GM19099 (cell line): Measurements from ENCODE around the gene IRS2.

ENCODE experiments used
- POLR2A ChIP-seq: IDR thresholded peaks from 3 replicates; pipeline ENCODE4 v1.6.1; 2011; ENCODE audit warnings: low read depth; ENCODE audit not compliant: insufficient read length; ENCODE audit errors: extremely low read depth

Gene IRS2

DNA sequence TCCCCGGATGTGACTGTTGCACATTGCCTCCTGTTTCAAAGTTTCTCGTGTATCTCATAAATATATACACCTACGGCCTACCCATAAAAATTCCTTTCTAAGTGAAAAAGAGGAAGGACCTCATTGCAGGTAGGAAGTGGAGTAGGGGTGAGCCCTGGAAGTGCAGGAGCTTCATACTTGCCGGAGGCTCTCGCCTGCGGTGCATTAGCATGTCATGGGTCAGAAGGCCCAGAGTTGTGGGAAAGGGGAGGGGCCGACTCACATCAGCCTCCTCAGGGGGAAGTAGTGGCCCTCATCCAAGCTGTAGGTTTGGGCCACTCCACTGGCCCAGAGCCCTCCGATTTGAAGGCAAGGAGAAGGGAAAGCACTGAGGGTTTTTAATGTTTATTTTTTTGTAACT lies 26.0 kb upstream of the IRS2 start:
- TF ChIP-seq POLR2A, result no peak

DNA sequence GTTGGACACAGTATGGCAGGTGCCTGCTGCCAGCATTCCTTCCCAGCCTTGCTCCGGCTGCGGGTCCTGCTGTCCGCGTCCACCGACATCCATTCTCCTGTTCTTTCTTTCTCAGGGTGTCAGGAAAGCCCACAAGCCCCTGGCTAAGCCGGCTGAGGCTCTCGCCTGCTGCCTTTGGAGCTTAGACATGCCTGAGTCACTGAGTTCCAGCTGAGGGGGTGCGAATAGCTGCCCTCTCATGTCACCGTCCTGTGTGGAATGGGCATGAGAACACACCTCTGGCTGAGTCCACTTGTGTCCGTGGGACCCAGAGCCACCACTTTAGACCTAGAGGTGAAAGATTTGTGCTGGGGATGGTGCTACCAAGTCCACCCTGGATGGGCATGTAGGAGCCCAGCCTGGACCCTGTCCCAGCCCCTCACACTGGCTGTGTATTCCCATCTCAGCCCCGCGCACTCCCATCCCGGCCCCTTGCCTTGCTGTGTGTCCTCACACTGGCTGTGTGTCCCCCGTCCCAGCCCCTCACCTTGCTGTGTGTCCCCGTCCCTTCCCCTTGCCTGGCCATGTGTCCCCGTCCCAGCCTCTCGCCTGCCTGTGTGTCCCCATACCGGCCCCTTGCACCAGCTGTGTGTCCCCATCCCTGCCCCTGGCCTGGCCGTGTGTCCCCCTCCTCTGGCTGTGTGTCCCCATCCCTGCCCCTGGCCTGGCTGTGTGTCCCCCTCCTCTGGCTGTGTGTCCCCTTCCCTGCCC lies 24.6 kb upstream of the IRS2 start:
- TF ChIP-seq POLR2A, result no peak

DNA sequence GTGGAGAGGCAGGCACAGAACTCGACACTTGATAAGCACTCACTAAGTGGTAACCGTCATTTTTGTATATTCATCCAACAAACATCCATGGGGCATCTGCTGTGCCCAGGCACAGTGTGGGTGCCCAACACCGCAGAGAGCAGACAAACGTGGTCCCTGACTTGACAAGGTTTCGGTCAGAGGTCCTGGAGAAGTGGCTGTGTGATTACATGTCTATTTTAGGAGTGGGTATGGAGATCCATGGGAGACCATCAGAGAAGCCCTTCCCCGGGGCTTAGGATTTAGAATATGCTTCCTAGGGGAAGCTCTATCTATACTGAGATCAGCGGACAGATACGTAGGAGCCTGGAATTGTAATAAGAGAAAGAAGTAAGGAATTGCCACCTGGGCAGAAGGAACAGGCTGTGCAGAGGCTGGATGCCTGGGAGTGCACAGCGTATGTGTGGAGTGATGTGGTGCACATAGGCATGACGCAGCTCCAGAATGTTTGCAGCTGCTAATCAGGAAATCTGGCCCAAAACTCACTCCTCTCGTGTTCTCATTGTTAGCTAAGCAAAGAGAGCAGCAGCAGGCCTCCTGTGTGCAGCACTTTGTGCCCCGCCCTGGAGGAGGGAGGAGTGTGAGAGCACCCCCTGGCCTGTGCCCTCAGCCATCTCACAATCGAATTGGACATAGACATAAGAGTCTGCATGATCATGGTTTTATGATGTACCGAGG lies 23.0 kb upstream of the IRS2 start:
- TF ChIP-seq POLR2A, result no peak

DNA sequence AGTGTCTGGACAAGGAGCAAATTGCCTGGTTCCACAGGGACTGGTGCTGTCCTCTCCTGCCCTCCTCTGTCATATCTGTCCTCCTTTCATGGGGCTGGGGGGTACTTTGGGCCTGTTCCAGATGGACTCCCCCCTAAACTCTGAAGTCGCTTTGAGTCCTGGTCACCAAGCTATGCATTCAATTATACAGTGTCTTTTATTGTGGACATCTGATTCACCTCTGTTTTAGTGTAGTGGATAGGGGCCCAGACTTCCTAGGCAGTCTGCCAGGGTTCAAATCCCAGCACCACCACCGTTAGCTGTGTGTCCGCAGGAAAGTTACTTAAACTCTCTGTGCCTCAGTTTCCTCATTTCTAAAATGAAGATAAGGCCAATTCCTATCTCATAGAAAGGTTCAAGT lies 21.0 kb upstream of the IRS2 start:
- no peak for TF ChIP-seq POLR2A

DNA sequence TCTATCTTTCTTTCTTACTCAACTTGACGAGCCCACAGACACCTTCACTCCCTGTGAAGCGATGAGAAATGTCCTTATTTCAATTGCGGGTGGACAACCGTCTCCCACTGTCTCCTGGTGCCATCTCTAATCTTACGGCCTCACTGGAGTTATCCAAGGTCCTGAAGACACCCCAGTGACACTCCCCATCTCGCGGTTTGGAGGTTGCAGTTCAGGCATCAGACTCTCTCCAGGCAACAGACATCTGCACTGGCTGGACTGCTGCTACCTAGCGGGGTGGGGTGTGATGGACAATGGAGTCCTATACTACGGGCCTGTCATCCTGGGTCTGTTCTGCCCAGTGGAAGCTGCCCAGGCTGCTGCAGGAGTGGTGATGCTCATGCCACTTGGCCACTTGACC lies 18.3 kb upstream of the IRS2 start:
- no peak for TF ChIP-seq POLR2A

DNA sequence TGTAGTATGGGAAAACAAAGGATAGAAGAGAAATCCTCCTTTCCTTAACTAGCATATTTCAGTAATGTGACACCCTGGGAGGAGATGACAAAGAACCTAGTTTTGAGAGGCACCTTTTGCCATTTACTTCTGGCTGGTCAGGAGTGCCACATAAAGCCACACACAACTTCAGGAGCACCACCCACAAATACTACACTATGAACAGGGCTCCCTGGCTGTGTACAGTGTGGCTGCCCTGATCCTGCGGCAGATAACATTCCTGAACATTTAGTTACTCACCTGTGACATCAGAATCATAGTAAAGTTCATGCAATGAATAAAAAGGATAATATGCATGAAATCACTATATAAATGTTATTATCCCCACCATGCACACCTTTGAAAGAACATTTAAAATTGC lies 17.4 kb upstream of the IRS2 start:
- TF ChIP-seq POLR2A, result no peak

DNA sequence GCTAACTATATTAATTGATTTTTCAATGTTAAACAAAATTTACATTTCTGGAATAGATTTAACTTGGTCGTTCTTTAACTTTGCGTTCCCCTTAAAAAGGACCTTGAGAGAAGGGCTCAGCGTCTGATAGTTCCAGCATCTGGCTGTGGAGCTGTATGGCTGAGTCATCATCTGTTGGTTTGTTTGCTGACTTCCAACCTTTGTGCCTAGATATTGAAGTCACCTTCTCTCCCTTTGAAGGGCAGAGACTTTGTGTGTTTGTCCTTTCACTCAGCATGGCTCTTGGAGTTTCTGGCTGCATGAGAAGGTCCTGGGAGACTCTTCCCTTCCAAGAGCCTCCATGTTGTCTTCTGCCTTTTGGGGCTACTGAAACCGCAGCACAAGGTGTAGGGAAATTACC lies 16.6 kb upstream of the IRS2 start:
- no peak for TF ChIP-seq POLR2A

DNA sequence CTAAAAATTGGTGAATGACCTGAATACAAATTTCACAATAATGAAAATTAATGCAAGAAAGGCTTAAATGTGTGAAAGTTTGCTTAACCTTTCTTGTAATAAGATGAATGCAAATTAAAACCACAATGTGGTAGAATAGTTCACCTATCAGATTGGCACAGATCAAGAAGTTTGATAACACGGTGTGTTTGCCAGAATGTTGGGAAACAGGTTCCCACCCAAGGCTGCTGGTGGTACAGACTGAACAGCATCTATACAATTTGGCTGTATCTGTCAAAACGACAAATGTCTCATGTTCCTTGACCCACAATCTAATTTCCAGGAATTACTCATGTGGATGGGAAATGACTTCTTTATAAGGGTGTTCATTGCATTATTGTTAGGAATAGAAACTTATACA lies 8.6 kb upstream of the IRS2 start:
- no peak for TF ChIP-seq POLR2A

DNA sequence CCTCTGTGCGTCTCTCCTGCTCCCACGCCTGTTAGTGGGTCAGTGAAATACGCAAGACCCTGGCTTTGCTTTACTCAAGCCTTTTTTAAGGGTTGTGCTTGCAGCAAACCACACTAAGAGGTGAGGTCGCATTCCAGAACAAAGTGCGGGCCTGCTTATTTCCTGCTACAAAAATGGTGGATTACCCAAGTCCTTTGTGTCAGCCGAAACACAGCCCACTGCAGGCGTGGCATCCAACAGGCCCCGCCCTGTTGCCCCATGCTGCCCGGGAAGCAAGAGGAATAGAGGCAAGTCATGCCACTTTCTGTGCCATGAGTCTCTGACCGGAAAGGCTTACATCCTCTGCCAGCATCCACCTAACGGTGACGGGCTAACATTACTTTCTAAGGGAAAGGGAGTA lies 7.7 kb upstream of the IRS2 start:
- no peak for TF ChIP-seq POLR2A

DNA sequence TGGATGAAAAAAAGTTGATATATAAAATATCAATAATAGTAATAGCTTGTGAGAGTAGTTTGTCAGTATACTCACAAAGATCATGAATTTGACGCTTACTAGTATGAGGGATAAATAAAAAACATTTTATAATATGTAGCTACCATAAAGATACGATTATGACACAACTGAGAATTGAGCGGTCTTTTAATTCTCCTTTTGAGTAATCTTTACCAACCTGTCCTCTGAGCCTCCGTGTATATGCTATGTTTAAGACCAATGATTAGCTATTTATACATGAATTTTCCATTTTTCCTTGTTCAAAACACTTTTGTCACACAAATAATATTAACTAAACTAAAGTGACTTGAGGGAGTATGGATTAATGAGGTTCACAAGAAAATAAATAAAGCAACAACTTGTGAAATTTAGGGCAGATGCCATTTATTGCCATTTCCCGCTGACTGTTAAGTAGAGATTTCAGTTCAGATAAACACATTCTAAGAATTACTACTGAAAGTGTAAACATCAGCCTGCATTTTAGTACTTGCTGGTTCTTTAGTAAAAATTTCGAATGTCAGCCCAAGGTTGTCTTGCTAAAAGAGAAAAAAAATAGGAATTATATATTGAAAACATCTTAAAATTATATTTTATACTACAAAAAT lies 6.2 kb upstream of the IRS2 start:
- no peak for TF ChIP-seq POLR2A

DNA sequence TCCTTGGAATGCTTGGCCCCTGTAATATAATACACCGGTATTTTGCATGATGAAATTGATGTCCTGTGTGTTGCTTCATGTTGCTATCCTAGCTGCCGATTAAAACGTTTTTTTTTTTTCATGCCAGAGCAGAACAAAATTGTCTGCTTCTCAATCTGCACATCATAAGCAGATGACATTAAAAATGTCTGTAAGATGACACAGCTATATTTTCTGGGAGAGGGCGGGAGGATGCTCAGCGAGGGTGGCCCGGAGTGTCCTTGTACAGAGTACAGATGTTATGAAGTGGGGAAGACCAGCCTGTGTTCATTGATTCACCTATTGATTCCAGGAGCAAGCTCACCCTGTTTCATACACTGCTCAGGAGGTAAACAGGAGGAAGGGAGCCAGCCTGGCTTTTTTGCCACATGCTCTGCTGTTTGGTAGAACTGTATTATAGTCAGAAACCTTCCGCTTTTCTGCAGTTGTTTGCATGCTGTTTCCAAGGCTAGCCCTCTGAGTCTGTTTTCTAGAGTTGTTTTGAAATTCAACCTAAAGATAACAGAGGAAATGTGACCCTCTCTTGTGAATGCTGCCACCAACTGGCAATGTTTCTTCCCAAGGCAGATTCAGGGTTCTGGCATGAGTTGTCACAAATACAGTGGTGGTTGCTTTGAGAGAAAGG lies 4.7 kb upstream of the IRS2 start:
- TF ChIP-seq POLR2A, result no peak

DNA sequence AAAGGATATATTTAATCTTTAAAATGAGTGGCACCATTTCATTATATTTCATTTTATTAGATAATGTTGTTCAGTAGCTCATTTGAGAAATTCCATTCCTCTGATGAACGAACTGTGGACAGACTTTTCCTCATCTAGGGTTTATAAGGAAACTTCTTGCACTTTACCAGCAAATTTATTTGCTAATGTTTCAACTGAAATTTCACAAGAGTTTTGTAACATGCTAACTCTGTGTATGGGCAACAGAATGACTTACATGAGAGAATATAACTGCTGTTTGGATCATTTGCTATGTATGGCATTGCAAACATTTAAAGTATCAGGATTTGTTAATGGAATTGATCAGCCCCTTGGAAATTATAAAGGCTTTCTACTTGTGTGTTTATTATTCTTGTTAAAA lies 3.7 kb upstream of the IRS2 start:
- no peak for TF ChIP-seq POLR2A

DNA sequence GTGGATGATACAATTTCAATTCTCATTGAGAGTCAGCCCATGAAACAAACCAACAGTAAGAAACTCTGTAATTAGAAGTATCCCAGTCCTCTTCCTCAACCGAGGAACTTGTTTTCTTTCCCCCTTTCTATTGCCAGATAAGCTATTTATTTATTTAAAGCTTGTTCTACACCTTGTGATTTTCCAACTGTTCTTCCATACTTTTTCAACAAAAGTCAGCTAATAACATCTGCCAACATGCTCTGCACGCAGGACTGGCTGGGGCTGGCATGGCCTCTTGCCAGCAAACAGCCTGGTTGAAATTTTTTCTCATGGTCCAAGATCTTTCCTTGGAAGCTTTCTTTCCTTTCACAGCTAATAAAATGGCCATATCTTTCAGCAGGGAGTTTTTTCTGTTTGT lies 2.9 kb upstream of the IRS2 start:
- no peak for TF ChIP-seq POLR2A

DNA sequence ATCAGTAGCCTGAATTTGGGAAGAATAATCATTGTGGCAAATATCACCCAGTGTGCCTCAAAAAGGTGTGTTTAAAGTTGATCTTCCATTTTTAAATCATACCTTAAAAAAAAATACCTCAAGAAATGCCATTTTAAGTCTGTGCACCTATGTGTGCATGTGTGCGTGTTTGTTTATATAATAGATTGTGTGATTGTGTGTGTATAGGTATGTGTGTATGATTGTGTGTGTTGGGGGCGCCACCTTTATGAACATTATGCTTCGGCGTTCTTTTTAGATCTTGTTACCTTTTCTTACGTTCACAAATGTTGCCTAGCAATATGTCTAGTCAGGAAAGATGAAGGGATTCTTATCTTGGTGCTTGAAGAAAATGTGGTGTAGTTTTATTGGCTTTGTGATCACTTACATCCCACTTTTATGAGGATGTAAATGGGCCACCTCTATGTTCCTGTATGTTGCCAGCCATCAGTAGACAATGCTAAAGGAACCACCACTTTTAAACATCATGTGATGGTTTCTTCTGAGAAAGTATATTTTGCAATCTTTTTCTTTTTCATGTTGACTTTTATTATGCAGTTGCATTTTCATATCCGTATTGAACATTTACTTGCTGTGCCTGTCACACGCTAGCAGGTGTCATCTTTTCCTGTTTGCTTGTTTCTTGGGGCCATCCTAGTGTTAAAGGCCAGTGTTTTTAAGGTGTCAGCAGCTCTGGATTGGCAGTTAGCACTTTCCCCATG lies 2.2 kb upstream of the IRS2 start:
- no peak for TF ChIP-seq POLR2A
